Measurements from ENCODE around the gene DAGLA.

DNA sequence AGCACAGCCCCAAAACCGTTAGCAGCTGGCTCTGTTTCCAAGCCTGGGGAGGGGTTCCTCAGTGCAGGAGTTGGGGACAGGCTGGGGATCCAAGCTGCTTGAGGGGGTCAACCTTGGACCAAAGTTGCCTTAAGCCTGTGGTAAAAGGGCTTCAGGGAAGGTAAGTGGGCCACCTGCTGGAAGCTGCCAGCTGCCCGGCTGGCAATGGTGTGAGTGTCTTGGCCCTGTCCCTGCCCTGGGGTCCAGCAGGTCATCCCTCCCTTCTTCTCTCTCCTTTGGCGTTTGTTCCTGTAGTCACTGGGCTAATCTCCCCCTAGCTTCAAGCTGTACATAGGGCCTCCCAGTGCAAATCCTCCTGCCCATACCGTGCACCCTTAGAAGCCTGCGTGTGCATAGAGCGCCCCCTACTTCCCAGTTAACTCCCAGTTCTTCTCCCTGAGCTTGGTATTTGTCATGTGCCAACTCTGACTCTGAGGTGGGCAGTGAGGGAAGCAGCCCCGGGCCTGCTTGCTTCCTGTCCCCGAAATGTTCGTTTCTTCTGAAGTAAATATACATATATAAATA, 107.8 kb downstream of the DAGLA start:
- TF ChIP-seq EP300 (IDR thresholded peaks at IDR 0.05) (no peak), POLR2A (IDR thresholded peaks at IDR 0.05) (no peak)
- TF ChIP-seq, protein P1, sequence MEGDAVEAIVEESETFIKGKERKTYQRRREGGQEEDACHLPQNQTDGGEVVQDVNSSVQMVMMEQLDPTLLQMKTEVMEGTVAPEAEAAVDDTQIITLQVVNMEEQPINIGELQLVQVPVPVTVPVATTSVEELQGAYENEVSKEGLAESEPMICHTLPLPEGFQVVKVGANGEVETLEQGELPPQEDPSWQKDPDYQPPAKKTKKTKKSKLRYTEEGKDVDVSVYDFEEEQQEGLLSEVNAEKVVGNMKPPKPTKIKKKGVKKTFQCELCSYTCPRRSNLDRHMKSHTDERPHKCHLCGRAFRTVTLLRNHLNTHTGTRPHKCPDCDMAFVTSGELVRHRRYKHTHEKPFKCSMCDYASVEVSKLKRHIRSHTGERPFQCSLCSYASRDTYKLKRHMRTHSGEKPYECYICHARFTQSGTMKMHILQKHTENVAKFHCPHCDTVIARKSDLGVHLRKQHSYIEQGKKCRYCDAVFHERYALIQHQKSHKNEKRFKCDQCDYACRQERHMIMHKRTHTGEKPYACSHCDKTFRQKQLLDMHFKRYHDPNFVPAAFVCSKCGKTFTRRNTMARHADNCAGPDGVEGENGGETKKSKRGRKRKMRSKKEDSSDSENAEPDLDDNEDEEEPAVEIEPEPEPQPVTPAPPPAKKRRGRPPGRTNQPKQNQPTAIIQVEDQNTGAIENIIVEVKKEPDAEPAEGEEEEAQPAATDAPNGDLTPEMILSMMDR (IDR thresholded peaks at IDR 0.05) = peak in 5 of 7 experiments; percentile 36 to 90 (median 50)
